HG03565 (cell line): ENCODE data around the gene SHOC1.
A peak's percentile ranks its signal among the peaks of the same experiment; 100 is the strongest.
"Not testable (repeated sequence)": the region's sequence is repeated elsewhere in the genome, so short reads cannot be mapped to it uniquely, and the experiment has no call there.

Experiments used
- ATAC-seq: cut with Tn5 transposase; IDR thresholded peaks from one replicate; pipeline ENCODE4 v1.9.1; 2021; ENCODE audit warnings: mild to moderate bottlenecking, moderate library complexity; ENCODE audit not compliant: unreplicated experiment

SHOC1 gene

GRCh38 chr9:111794835-111795556 is at the start of gene SHOC1:
Gene SHOC1 (minus strand): TSS chr9:111794937. CDS start chr9:111791418, 3,519 bp downstream.
- no peak for ATAC-seq

- ATAC-seq = no peak
These were observed 49.2 kb upstream of the SHOC1 start for GRCh38 chr9:111843971-111844370.

- no peak for ATAC-seq
These were observed 47.6 kb upstream of the SHOC1 start for GRCh38 chr9:111842313-111842712.

GRCh38 chr9:111840442-111840841 is 45.7 kb upstream of the SHOC1 start:
- no peak for ATAC-seq

GRCh38 chr9:111839987-111840386 is 45.2 kb upstream of the SHOC1 start:
- no peak for ATAC-seq

- peak; percentile 78 for ATAC-seq
These were observed 44.6 kb upstream of the SHOC1 start for GRCh38 chr9:111839387-111839786.

- ATAC-seq = no peak
These were observed 43.7 kb upstream of the SHOC1 start for GRCh38 chr9:111838439-111838838.

- no peak for ATAC-seq
These were observed 41.6 kb upstream of the SHOC1 start for GRCh38 chr9:111836311-111836710.

GRCh38 chr9:111833941-111834340 is 39.2 kb upstream of the SHOC1 start:
- no peak for ATAC-seq

GRCh38 chr9:111832449-111832848 is 37.7 kb upstream of the SHOC1 start:
- ATAC-seq = no peak

- ATAC-seq = no peak
These were observed 36.8 kb upstream of the SHOC1 start for GRCh38 chr9:111831371-111832108.

- no peak for ATAC-seq
These were observed 33.5 kb upstream of the SHOC1 start for GRCh38 chr9:111828193-111828592.

- no peak for ATAC-seq
These were observed 30.9 kb upstream of the SHOC1 start for GRCh38 chr9:111825468-111826145.

- no peak for ATAC-seq
These were observed 26.3 kb upstream of the SHOC1 start for GRCh38 chr9:111821006-111821528.

- ATAC-seq = no peak
These were observed 24.6 kb upstream of the SHOC1 start for GRCh38 chr9:111819360-111819759.

GRCh38 chr9:111815285-111816070 is 20.7 kb upstream of the SHOC1 start:
- ATAC-seq = no peak

GRCh38 chr9:111812337-111812736 is 17.6 kb upstream of the SHOC1 start:
- ATAC-seq = no peak

GRCh38 chr9:111810908-111811307 is 16.2 kb upstream of the SHOC1 start:
- no peak for ATAC-seq

- ATAC-seq = not testable (repeated sequence)
These were observed 15.7 kb upstream of the SHOC1 start for GRCh38 chr9:111810415-111810814.

- no peak for ATAC-seq
These were observed 12.5 kb upstream of the SHOC1 start for GRCh38 chr9:111807197-111807596.

- no peak for ATAC-seq
These were observed 11.5 kb upstream of the SHOC1 start for GRCh38 chr9:111806259-111806658.
